ENCODE results near the gene AKAP12.
"Not testable (repeated sequence)": the region's sequence is repeated elsewhere in the genome, so short reads cannot be mapped to it uniquely, and the experiment has no call there.

The AKAP12 gene

GRCh38 chr6:151365233-151365632 lies 125.5 kb downstream of the AKAP12 start:
- no peak overlapping the region for H3K27ac ChIP-seq (ENCODE audit: low read depth, low read length)
- peaks cover 36% of the 10 kb centered on the region for H3K36me3 ChIP-seq (ENCODE audit: control insufficient read depth, insufficient read depth, low read length)
- H3K4me1 ChIP-seq (ENCODE audit: control insufficient read depth, insufficient read depth, low read length): no peaks in the 10 kb centered on the region

GRCh38 chr6:151370509-151371078 lies 130.8 kb downstream of the AKAP12 start:
- Histone ChIP-seq H3K4me1 (ENCODE audit: control insufficient read depth, insufficient read depth, low read length) (peaks cover 19% of the 10 kb centered on the region), H3K9ac (ENCODE audit: low read depth, low read length) (no peak overlapping the region), H3K4me3 (ENCODE audit: low read depth, low read length) (no peak overlapping the region), H3K9me3 (ENCODE audit: control insufficient read depth, insufficient read depth, low read length) (no peaks in the 10 kb centered on the region), H3K27ac (ENCODE audit: low read depth, low read length) (no peak overlapping the region), H3K27me3 (ENCODE audit: control insufficient read depth, insufficient read depth, low read length) (no peaks in the 10 kb centered on the region), H3K36me3 (ENCODE audit: control insufficient read depth, insufficient read depth, low read length) (peaks cover 38% of the 10 kb centered on the region)

More at GRCh38 chr6:151365233-151365632, 125.5 kb downstream of the AKAP12 start:
- H3K9ac ChIP-seq (ENCODE audit: low read depth, low read length): no peak overlapping the region
- H3K27me3 ChIP-seq (ENCODE audit: control insufficient read depth, insufficient read depth, low read length): no peaks in the 10 kb centered on the region
- H3K4me3 ChIP-seq (ENCODE audit: low read depth, low read length): no peak overlapping the region
- H3K9me3 ChIP-seq (ENCODE audit: control insufficient read depth, insufficient read depth, low read length): no peaks in the 10 kb centered on the region

GRCh38 chr6:151372164-151372563 lies 132.4 kb downstream of the AKAP12 start:
- H3K4me1 ChIP-seq (ENCODE audit: control insufficient read depth, insufficient read depth, low read length): peaks cover 19% of the 10 kb centered on the region
- peaks cover 26% of the 10 kb centered on the region for H3K36me3 ChIP-seq (ENCODE audit: control insufficient read depth, insufficient read depth, low read length)
- no peak overlapping the region for H3K4me3 ChIP-seq (ENCODE audit: low read depth, low read length)
- no peaks in the 10 kb centered on the region for H3K9me3 ChIP-seq (ENCODE audit: control insufficient read depth, insufficient read depth, low read length)
- no peak overlapping the region for H3K27ac ChIP-seq (ENCODE audit: low read depth, low read length)
- H3K9ac ChIP-seq (ENCODE audit: low read depth, low read length): no peak overlapping the region
- no peaks in the 10 kb centered on the region for H3K27me3 ChIP-seq (ENCODE audit: control insufficient read depth, insufficient read depth, low read length)

- Histone ChIP-seq H3K36me3 (ENCODE audit: control insufficient read depth, insufficient read depth, low read length) (peaks cover 20% of the 10 kb centered on the region), H3K27ac (ENCODE audit: low read depth, low read length) (peak overlapping the region; percentile 42), H3K4me3 (ENCODE audit: low read depth, low read length) (no peak overlapping the region), H3K9ac (ENCODE audit: low read depth, low read length) (no peak overlapping the region), H3K4me1 (ENCODE audit: control insufficient read depth, insufficient read depth, low read length) (peaks cover 19% of the 10 kb centered on the region), H3K9me3 (ENCODE audit: control insufficient read depth, insufficient read depth, low read length) (no peaks in the 10 kb centered on the region), H3K27me3 (ENCODE audit: control insufficient read depth, insufficient read depth, low read length) (no peaks in the 10 kb centered on the region)
Observed at GRCh38 chr6:151374036-151374683, 134.4 kb downstream of the AKAP12 start.

- no peaks in the 10 kb centered on the region for H3K27me3 ChIP-seq (ENCODE audit: control insufficient read depth, insufficient read depth, low read length)
Observed at GRCh38 chr6:151375833-151376232, 136.1 kb downstream of the AKAP12 start.

GRCh38 chr6:151376440-151376839 lies 136.7 kb downstream of the AKAP12 start:
- H3K4me1 ChIP-seq (ENCODE audit: control insufficient read depth, insufficient read depth, low read length): peaks cover 24% of the 10 kb centered on the region
- no peaks in the 10 kb centered on the region for H3K27me3 ChIP-seq (ENCODE audit: control insufficient read depth, insufficient read depth, low read length)
- H3K9ac ChIP-seq (ENCODE audit: low read depth, low read length): no peak overlapping the region
- no peak overlapping the region for H3K27ac ChIP-seq (ENCODE audit: low read depth, low read length)
- H3K4me3 ChIP-seq (ENCODE audit: low read depth, low read length): no peak overlapping the region
- no peaks in the 10 kb centered on the region for H3K9me3 ChIP-seq (ENCODE audit: control insufficient read depth, insufficient read depth, low read length)
- peaks cover 11% of the 10 kb centered on the region for H3K36me3 ChIP-seq (ENCODE audit: control insufficient read depth, insufficient read depth, low read length)

More at GRCh38 chr6:151375833-151376232, 136.1 kb downstream of the AKAP12 start:
- Histone ChIP-seq H3K9ac (ENCODE audit: low read depth, low read length) (no peak overlapping the region), H3K36me3 (ENCODE audit: control insufficient read depth, insufficient read depth, low read length) (peaks cover 17% of the 10 kb centered on the region), H3K4me3 (ENCODE audit: low read depth, low read length) (no peak overlapping the region), H3K9me3 (ENCODE audit: control insufficient read depth, insufficient read depth, low read length) (no peaks in the 10 kb centered on the region), H3K27ac (ENCODE audit: low read depth, low read length) (no peak overlapping the region), H3K4me1 (ENCODE audit: control insufficient read depth, insufficient read depth, low read length) (peaks cover 24% of the 10 kb centered on the region)

GRCh38 chr6:151377095-151377494 lies 137.3 kb downstream of the AKAP12 start:
- H3K9ac ChIP-seq (ENCODE audit: low read depth, low read length): no peak overlapping the region
- no peaks in the 10 kb centered on the region for H3K9me3 ChIP-seq (ENCODE audit: control insufficient read depth, insufficient read depth, low read length)
- no peak overlapping the region for H3K27ac ChIP-seq (ENCODE audit: low read depth, low read length)
- no peak overlapping the region for H3K4me3 ChIP-seq (ENCODE audit: low read depth, low read length)
- no peaks in the 10 kb centered on the region for H3K27me3 ChIP-seq (ENCODE audit: control insufficient read depth, insufficient read depth, low read length)
- H3K4me1 ChIP-seq (ENCODE audit: control insufficient read depth, insufficient read depth, low read length): peaks cover 23% of the 10 kb centered on the region
- H3K36me3 ChIP-seq (ENCODE audit: control insufficient read depth, insufficient read depth, low read length): peaks cover 4% of the 10 kb centered on the region; the same call in 1 of the 2 replicates

- no peaks in the 10 kb centered on the region for H3K9me3 ChIP-seq (ENCODE audit: control insufficient read depth, insufficient read depth, low read length)
- no peaks in the 10 kb centered on the region for H3K27me3 ChIP-seq (ENCODE audit: control insufficient read depth, insufficient read depth, low read length)
- peaks cover 3% of the 10 kb centered on the region; the same call in 1 of the 2 replicates for H3K36me3 ChIP-seq (ENCODE audit: control insufficient read depth, insufficient read depth, low read length)
- no peak overlapping the region for H3K9ac ChIP-seq (ENCODE audit: low read depth, low read length)
- H3K27ac ChIP-seq (ENCODE audit: low read depth, low read length): no peak overlapping the region
- peaks cover 8% of the 10 kb centered on the region for H3K4me1 ChIP-seq (ENCODE audit: control insufficient read depth, insufficient read depth, low read length)
- H3K4me3 ChIP-seq (ENCODE audit: low read depth, low read length): no peak overlapping the region
Observed at GRCh38 chr6:151379933-151380847, 140.4 kb downstream of the AKAP12 start.

GRCh38 chr6:151380848-151381205 lies 141.1 kb downstream of the AKAP12 start:
- peaks cover 6% of the 10 kb centered on the region for H3K4me1 ChIP-seq (ENCODE audit: control insufficient read depth, insufficient read depth, low read length)
- no peak overlapping the region for H3K4me3 ChIP-seq (ENCODE audit: low read depth, low read length)
- no peak overlapping the region for H3K9ac ChIP-seq (ENCODE audit: low read depth, low read length)
- H3K9me3 ChIP-seq (ENCODE audit: control insufficient read depth, insufficient read depth, low read length): no peaks in the 10 kb centered on the region
- peaks cover 3% of the 10 kb centered on the region; the same call in 1 of the 2 replicates for H3K36me3 ChIP-seq (ENCODE audit: control insufficient read depth, insufficient read depth, low read length)
- no peaks in the 10 kb centered on the region for H3K27me3 ChIP-seq (ENCODE audit: control insufficient read depth, insufficient read depth, low read length)
- H3K27ac ChIP-seq (ENCODE audit: low read depth, low read length): no peak overlapping the region

GRCh38 chr6:151381722-151382121 lies 142.0 kb downstream of the AKAP12 start:
- Histone ChIP-seq H3K4me1 (ENCODE audit: control insufficient read depth, insufficient read depth, low read length) (peaks cover 6% of the 10 kb centered on the region), H3K4me3 (ENCODE audit: low read depth, low read length) (no peak overlapping the region), H3K9me3 (ENCODE audit: control insufficient read depth, insufficient read depth, low read length) (no peaks in the 10 kb centered on the region), H3K9ac (ENCODE audit: low read depth, low read length) (no peak overlapping the region), H3K27ac (ENCODE audit: low read depth, low read length) (no peak overlapping the region), H3K27me3 (ENCODE audit: control insufficient read depth, insufficient read depth, low read length) (no peaks in the 10 kb centered on the region), H3K36me3 (ENCODE audit: control insufficient read depth, insufficient read depth, low read length) (peaks cover 3% of the 10 kb centered on the region; the same call in 1 of the 2 replicates)

- H3K36me3 ChIP-seq (ENCODE audit: control insufficient read depth, insufficient read depth, low read length); H3K4me1 ChIP-seq (ENCODE audit: control insufficient read depth, insufficient read depth, low read length): not testable (repeated sequence)
Observed at GRCh38 chr6:151382631-151383030, 142.9 kb downstream of the AKAP12 start.

More at GRCh38 chr6:151382631-151383030, 142.9 kb downstream of the AKAP12 start:
- H3K4me3 ChIP-seq (ENCODE audit: low read depth, low read length); H3K27ac ChIP-seq (ENCODE audit: low read depth, low read length); H3K9me3 ChIP-seq (ENCODE audit: control insufficient read depth, insufficient read depth, low read length); H3K27me3 ChIP-seq (ENCODE audit: control insufficient read depth, insufficient read depth, low read length); H3K9ac ChIP-seq (ENCODE audit: low read depth, low read length): not testable (repeated sequence)
